Neural cell (in vitro differentiated cells): Measurements from ENCODE around the gene B3GALNT1. TPM values are rescaled to one million over a fixed set of nuclear protein-coding genes. Genes with fewer than 3 reads are reported as not detected.

Experiments used
- H2AFZ ChIP-seq: fragments of 200-600, 300-800 bp; sonication (generic), shearing (Covaris generic); 2 replicates; pipeline ENCODE4 v1.6.0; 2014; ENCODE audit warnings: low read depth, mild to moderate bottlenecking, antibody characterized with exemption, low read length, moderate library complexity
- H3F3A ChIP-seq: fragments of 200-600 bp; shearing (Covaris generic); 2 replicates; pipeline ENCODE4 v1.6.1; 2016; ENCODE audit warnings: mild to moderate bottlenecking, moderate library complexity, mixed read lengths, antibody characterized with exemption, low read length; ENCODE audit not compliant: insufficient read depth, poor library complexity, severe bottlenecking
- H3K27ac ChIP-seq: fragments of 200-600, 300-800 bp; sonication (generic), shearing (Covaris generic); 2 replicates; pipeline ENCODE4 v1.5.1; 2014; ENCODE audit warnings: mild to moderate bottlenecking, low read length, moderate library complexity
- H3K27me3 ChIP-seq: fragments of 300-800, 200-600 bp; sonication (generic), shearing (Covaris generic); 2 replicates; pipeline ENCODE4 v1.6.0; 2014; ENCODE audit warnings: mild to moderate bottlenecking, low read depth, low read length, moderate library complexity; ENCODE audit not compliant: insufficient read depth
- H3K36me3 ChIP-seq: fragments of 300-800, 200-600 bp; sonication (generic), shearing (Covaris generic); 2 replicates; pipeline ENCODE4 v1.5.1; 2014; ENCODE audit warnings: mild to moderate bottlenecking, antibody characterized with exemption, low read length, moderate library complexity; ENCODE audit not compliant: insufficient read depth
- H3K4me2 ChIP-seq: fragments of 300-800, 200-600 bp; sonication (generic), shearing (Covaris generic); 2 replicates; pipeline ENCODE4 v1.6.0; 2014; ENCODE audit warnings: mild to moderate bottlenecking, low read length
- H3K4me3 ChIP-seq: fragments of 300-800, 200-600 bp; sonication (generic), shearing (Covaris generic); 2 replicates; pipeline ENCODE4 v1.5.1; 2014; ENCODE audit warnings: mild to moderate bottlenecking, low read length, moderate library complexity
- H3K79me2 ChIP-seq: fragments of 200-600 bp; shearing (Covaris generic); replicated peaks from 2 replicates; pipeline ENCODE4 v1.6.0; 2014; ENCODE audit warnings: mild to moderate bottlenecking, low read length, moderate library complexity; ENCODE audit not compliant: insufficient read depth
- H3K9ac ChIP-seq: fragments of 300-800, 200-600 bp; sonication (generic), shearing (Covaris generic); 2 replicates; pipeline ENCODE4 v1.6.1; 2016; ENCODE audit warnings: mild to moderate bottlenecking, low read length, mixed read lengths
- H3K9me2 ChIP-seq: fragments of 200-600 bp; shearing (Covaris generic); 2 replicates; pipeline ENCODE4 v1.6.1; 2016; ENCODE audit warnings: mild to moderate bottlenecking, low read length, mixed read lengths; ENCODE audit not compliant: insufficient read depth
- H3K9me3 ChIP-seq: fragments of 200-600, 300-800 bp; sonication (generic), shearing (Covaris generic); 2 replicates; pipeline ENCODE4 v1.6.1; 2016; ENCODE audit warnings: mild to moderate bottlenecking, mixed run types, low read length, moderate library complexity, mixed read lengths
- H4K20me1 ChIP-seq: fragments of 200-600 bp; shearing (Covaris generic); 2 replicates; pipeline ENCODE4 v1.6.1; 2016; ENCODE audit warnings: mild to moderate bottlenecking, mixed run types; ENCODE audit not compliant: insufficient read depth
- EP300 ChIP-seq: fragments of 450-650 bp; conservative IDR thresholded peaks from 2 replicates; pipeline ENCODE4 v1.6.1; 2014; ENCODE audit warnings: antibody characterized with exemption, mild to moderate bottlenecking, moderate library complexity; ENCODE audit not compliant: poor library complexity, severe bottlenecking
- EZH2 ChIP-seq: fragments of 200-600, 300-800 bp; shearing (Covaris generic), sonication (generic); IDR thresholded peaks from 2 replicates; pipeline ENCODE4 v1.6.1; 2014; ENCODE audit warnings: antibody characterized with exemption, low read length, borderline replicate concordance, mild to moderate bottlenecking; ENCODE audit not compliant: insufficient read depth, poor library complexity, severe bottlenecking
- MXI1 ChIP-seq: fragments of 450-650 bp; conservative IDR thresholded peaks from 2 replicates; pipeline ENCODE4 v1.6.1; 2014; ENCODE audit warnings: antibody characterized with exemption, mild to moderate bottlenecking; ENCODE audit not compliant: poor library complexity, severe bottlenecking
- POLR2AphosphoS5 ChIP-seq: IDR thresholded peaks from 2 replicates; pipeline ENCODE4 v1.6.1; 2012
- RAD21 ChIP-seq: fragments of 450-650 bp; conservative IDR thresholded peaks from 2 replicates; pipeline ENCODE4 v1.6.1; 2014; ENCODE audit warnings: antibody characterized with exemption, mild to moderate bottlenecking, moderate library complexity
- SMC3 ChIP-seq: fragments of 450-650 bp; conservative IDR thresholded peaks from 2 replicates; pipeline ENCODE4 v1.6.1; 2014; ENCODE audit warnings: antibody characterized with exemption, mild to moderate bottlenecking, moderate library complexity; ENCODE audit not compliant: poor library complexity
- TAF1 ChIP-seq: IDR thresholded peaks from 2 replicates; pipeline ENCODE4 v1.6.1; 2012; ENCODE audit warnings: low read depth
- polyA plus RNA-seq: library from polyadenylated mRNA; depleted of rRNA; stranded (reverse); fragments of >200 nt; gene quantifications from 2 replicates; pipeline ENCODE4 v1.2.3, GENCODE V29; 2014
- TF ChIP-seq, protein P1 (sequence below): fragments of 450-650 bp; IDR thresholded peaks from 2 replicates; pipeline ENCODE4 v1.5.1; 2014; ENCODE audit warnings: antibody characterized with exemption, mild to moderate bottlenecking, moderate library complexity; ENCODE audit not compliant: poor library complexity, severe bottlenecking
- TF ChIP-seq, protein P2 (sequence below): IDR thresholded peaks from 2 replicates; pipeline ENCODE4 v1.6.1; 2012; ENCODE audit warnings: borderline replicate concordance

Gene B3GALNT1
- polyA plus RNA-seq, 1 donor from 2014 or later = 31.7 TPM

DNA sequence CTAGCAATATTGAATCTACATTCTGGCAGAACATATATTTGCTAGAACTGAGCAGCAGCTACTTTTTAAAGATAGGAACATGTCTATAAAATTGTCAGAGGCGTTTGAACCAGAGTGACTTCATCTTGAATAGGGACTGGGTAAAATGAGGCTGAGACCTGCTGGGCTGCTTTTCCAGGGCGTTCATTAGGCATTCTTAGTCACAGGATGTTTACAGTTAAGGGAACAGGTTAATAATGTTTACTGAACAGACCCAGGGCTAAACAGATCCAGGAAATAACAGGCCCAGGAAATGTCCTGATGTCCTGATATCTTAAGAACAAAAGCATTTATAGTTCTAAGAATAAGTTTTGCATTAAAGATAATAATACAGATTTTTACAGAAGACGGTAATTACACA lies 34.5 kb upstream of the B3GALNT1 start:
- no peak overlapping the region for H3K4me2 ChIP-seq
- no peaks in the 10 kb centered on the region for H3K36me3 ChIP-seq
- no peaks in the 10 kb centered on the region for H3K9me2 ChIP-seq
- H4K20me1 ChIP-seq = no peaks in the 10 kb centered on the region
- no peaks in the 10 kb centered on the region for H3K79me2 ChIP-seq
- no peak for TF ChIP-seq EP300
- no peak for TF ChIP-seq MXI1
- TF ChIP-seq, protein P1, sequence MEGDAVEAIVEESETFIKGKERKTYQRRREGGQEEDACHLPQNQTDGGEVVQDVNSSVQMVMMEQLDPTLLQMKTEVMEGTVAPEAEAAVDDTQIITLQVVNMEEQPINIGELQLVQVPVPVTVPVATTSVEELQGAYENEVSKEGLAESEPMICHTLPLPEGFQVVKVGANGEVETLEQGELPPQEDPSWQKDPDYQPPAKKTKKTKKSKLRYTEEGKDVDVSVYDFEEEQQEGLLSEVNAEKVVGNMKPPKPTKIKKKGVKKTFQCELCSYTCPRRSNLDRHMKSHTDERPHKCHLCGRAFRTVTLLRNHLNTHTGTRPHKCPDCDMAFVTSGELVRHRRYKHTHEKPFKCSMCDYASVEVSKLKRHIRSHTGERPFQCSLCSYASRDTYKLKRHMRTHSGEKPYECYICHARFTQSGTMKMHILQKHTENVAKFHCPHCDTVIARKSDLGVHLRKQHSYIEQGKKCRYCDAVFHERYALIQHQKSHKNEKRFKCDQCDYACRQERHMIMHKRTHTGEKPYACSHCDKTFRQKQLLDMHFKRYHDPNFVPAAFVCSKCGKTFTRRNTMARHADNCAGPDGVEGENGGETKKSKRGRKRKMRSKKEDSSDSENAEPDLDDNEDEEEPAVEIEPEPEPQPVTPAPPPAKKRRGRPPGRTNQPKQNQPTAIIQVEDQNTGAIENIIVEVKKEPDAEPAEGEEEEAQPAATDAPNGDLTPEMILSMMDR = no peak
- TF ChIP-seq SMC3 = no peak
- no peak for TF ChIP-seq TAF1
- no peak for TF ChIP-seq RAD21
- H3F3A ChIP-seq = no peaks in the 10 kb centered on the region
- H3K9ac ChIP-seq = no peak overlapping the region
- H3K27me3 ChIP-seq = no peaks in the 10 kb centered on the region
- H2AFZ ChIP-seq = no peak overlapping the region
- H3K9me3 ChIP-seq = peaks cover 4% of the 10 kb centered on the region
- no peak overlapping the region for H3K4me3 ChIP-seq
- H3K27ac ChIP-seq = no peak overlapping the region

DNA sequence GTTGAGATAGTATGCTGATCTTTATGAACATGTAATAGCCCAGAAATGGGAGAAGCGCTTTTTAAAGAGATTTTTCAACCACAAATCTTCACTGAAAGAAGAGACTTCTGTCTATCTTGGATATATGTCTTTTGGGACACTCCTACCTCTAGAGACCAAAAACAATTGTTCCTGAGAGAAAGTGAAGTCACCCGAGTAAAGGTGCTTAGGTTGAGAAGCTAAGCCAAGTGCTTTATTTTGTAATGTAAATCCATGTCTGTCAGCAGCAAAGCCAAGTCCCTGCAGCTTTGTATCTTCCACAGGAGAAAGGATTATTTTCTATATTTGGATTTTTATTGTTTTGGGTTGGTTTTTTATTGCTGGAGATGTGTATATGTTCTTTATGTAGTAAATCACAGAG lies 32.1 kb upstream of the B3GALNT1 start:
- no peaks in the 10 kb centered on the region for H3K79me2 ChIP-seq
- no peak overlapping the region for H3K9ac ChIP-seq
- no peaks in the 10 kb centered on the region for H3K27me3 ChIP-seq
- no peak overlapping the region for H3K4me2 ChIP-seq
- TF ChIP-seq EZH2 (no peak), SMC3 (no peak), TAF1 (no peak), EP300 (no peak), POLR2AphosphoS5 (no peak), RAD21 (no peak), MXI1 (no peak)
- TF ChIP-seq, protein P1 = no peak
- TF ChIP-seq, protein P2, sequence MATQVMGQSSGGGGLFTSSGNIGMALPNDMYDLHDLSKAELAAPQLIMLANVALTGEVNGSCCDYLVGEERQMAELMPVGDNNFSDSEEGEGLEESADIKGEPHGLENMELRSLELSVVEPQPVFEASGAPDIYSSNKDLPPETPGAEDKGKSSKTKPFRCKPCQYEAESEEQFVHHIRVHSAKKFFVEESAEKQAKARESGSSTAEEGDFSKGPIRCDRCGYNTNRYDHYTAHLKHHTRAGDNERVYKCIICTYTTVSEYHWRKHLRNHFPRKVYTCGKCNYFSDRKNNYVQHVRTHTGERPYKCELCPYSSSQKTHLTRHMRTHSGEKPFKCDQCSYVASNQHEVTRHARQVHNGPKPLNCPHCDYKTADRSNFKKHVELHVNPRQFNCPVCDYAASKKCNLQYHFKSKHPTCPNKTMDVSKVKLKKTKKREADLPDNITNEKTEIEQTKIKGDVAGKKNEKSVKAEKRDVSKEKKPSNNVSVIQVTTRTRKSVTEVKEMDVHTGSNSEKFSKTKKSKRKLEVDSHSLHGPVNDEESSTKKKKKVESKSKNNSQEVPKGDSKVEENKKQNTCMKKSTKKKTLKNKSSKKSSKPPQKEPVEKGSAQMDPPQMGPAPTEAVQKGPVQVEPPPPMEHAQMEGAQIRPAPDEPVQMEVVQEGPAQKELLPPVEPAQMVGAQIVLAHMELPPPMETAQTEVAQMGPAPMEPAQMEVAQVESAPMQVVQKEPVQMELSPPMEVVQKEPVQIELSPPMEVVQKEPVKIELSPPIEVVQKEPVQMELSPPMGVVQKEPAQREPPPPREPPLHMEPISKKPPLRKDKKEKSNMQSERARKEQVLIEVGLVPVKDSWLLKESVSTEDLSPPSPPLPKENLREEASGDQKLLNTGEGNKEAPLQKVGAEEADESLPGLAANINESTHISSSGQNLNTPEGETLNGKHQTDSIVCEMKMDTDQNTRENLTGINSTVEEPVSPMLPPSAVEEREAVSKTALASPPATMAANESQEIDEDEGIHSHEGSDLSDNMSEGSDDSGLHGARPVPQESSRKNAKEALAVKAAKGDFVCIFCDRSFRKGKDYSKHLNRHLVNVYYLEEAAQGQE = no peak
- no peaks in the 10 kb centered on the region for H3K36me3 ChIP-seq
- no peaks in the 10 kb centered on the region for H3K9me3 ChIP-seq
- H2AFZ ChIP-seq = no peak overlapping the region
- no peaks in the 10 kb centered on the region for H3F3A ChIP-seq
- H4K20me1 ChIP-seq = no peaks in the 10 kb centered on the region
- H3K4me3 ChIP-seq = no peak overlapping the region
- no peaks in the 10 kb centered on the region for H3K9me2 ChIP-seq
- H3K27ac ChIP-seq = no peak overlapping the region
